PC-3 (cell line): ENCODE measurements around the gene IQGAP1. TPM values are rescaled to one million over a fixed set of nuclear protein-coding genes. Genes with fewer than 3 reads are reported as not detected.

ENCODE experiments used
- ATAC-seq: fragments of 200-7000 bp; cut with Tn5 transposase; 2 replicates; pipeline ENCODE4 v1.9.1; 2020; ENCODE audit warnings: mild to moderate bottlenecking, moderate library complexity
- BruUV-seq: library from RNA; stranded (reverse); fragments of 400-500 nt; replicated peaks from 2 replicates; lab custom pipeline; 2021; lab: Mats Ljungman, UMichigan
- CTCF ChIA-PET: fragments of 300-600 bp; sonication (Branson Sonifier 250); formaldehyde crosslinking; loops from one replicate; lab custom pipeline; 2022; ENCODE audit warnings: antibody characterized with exemption; lab: Charles Lee
- POLR2A ChIA-PET: fragments of 300-600 bp; sonication (Branson Sonifier 250); formaldehyde crosslinking; loops from one replicate; lab custom pipeline; 2022; ENCODE audit warnings: antibody characterized with exemption; ENCODE audit not compliant: unreplicated experiment; lab: Charles Lee
- DNase-seq: peaks from one replicate; pipeline ENCODE4 v3.0.0-alpha.2; 2015
- H2AFZ ChIP-seq: fragments of 300-600 bp; sonication (generic); 2 replicates; pipeline ENCODE4 v1.6.0; 2016; ENCODE audit warnings: antibody characterized with exemption, low read length
- H3F3A ChIP-seq: fragments of 300-600 bp; sonication (generic); one replicate; pipeline ENCODE4 v1.6.0; 2017; ENCODE audit warnings: antibody characterized with exemption, low read length, control low read depth, mild to moderate bottlenecking; ENCODE audit not compliant: unreplicated experiment
- H3K27ac ChIP-seq: fragments of 300-600 bp; sonication (generic); 2 replicates; pipeline ENCODE4 v1.5.1; 2016; ENCODE audit warnings: mild to moderate bottlenecking, low read length
- H3K27me3 ChIP-seq: fragments of 300-600 bp; sonication (generic); 2 replicates; pipeline ENCODE4 v1.6.1; 2016; ENCODE audit warnings: low read length, mixed read lengths
- H3K36me3 ChIP-seq: fragments of 300-600 bp; sonication (generic); 2 replicates; pipeline ENCODE4 v1.6.1; 2016; ENCODE audit warnings: low read depth, mixed run types, low read length, mixed read lengths
- H3K4me1 ChIP-seq: fragments of 300-600 bp; sonication (generic); 2 replicates; pipeline ENCODE4 v1.5.1; 2016; ENCODE audit warnings: low read length; ENCODE audit not compliant: insufficient read depth
- H3K4me2 ChIP-seq: fragments of 300-600 bp; sonication (generic); 2 replicates; pipeline ENCODE4 v1.6.0; 2016; ENCODE audit warnings: low read length
- H3K4me3 ChIP-seq: fragments of 300-600 bp; sonication (generic); 2 replicates; pipeline ENCODE4 v1.5.1; 2016; ENCODE audit warnings: mild to moderate bottlenecking, low read length, mixed read lengths
- H3K79me2 ChIP-seq: fragments of 300-600 bp; sonication (generic); 2 replicates; pipeline ENCODE4 v1.6.1; 2017; ENCODE audit warnings: low read length, mixed read lengths
- H3K9ac ChIP-seq: fragments of 300-600 bp; sonication (generic); 2 replicates; pipeline ENCODE4 v1.6.0; 2016; ENCODE audit warnings: mild to moderate bottlenecking, low read length
- H3K9me2 ChIP-seq: fragments of 300-600 bp; sonication (generic); replicated peaks from 2 replicates; pipeline ENCODE4 v1.6.1; 2016; ENCODE audit warnings: mixed run types, low read length, mixed read lengths
- H3K9me3 ChIP-seq: fragments of 300-600 bp; sonication (generic); 2 replicates; pipeline ENCODE4 v1.6.1; 2016; ENCODE audit warnings: low read length, mixed read lengths
- H4K20me1 ChIP-seq: fragments of 300-600 bp; sonication (generic); 2 replicates; pipeline ENCODE4 v1.6.1; 2016; ENCODE audit warnings: low read length, mixed read lengths
- EZH2 ChIP-seq: fragments of 300-600 bp; sonication (generic); IDR thresholded peaks from one replicate; pipeline ENCODE4 v1.6.1; 2017; ENCODE audit warnings: antibody characterized with exemption, mild to moderate bottlenecking, low read length; ENCODE audit not compliant: unreplicated experiment
- EZH2phosphoT487 ChIP-seq: fragments of 300-600 bp; sonication (generic); IDR thresholded peaks from 2 replicates; pipeline ENCODE4 v1.6.1; 2018; ENCODE audit warnings: mild to moderate bottlenecking, antibody characterized with exemption, low read length, borderline replicate concordance
- intact Hi-C: fragments of 100-400 bp; cut with micrococcal nuclease; formaldehyde crosslinking; loops from 2 replicates; pipeline ENCODE4 v1.9.0; 2023
- total RNA-seq: library from RNA; depleted of rRNA; stranded (reverse); fragments of >200 nt; gene quantifications from 2 replicates; pipeline ENCODE4 v1.2.3, GENCODE V29; 2014
- TF ChIP-seq, protein P1 (sequence below): fragments of 300-600 bp; sonication (generic); conservative IDR thresholded peaks from 2 replicates; pipeline ENCODE4 v1.5.1; 2017; ENCODE audit warnings: antibody characterized with exemption, low read depth, mild to moderate bottlenecking, low read length

The IQGAP1 gene
- total RNA-seq, 1 experiment from 2014 or later = 139 TPM

DNA sequence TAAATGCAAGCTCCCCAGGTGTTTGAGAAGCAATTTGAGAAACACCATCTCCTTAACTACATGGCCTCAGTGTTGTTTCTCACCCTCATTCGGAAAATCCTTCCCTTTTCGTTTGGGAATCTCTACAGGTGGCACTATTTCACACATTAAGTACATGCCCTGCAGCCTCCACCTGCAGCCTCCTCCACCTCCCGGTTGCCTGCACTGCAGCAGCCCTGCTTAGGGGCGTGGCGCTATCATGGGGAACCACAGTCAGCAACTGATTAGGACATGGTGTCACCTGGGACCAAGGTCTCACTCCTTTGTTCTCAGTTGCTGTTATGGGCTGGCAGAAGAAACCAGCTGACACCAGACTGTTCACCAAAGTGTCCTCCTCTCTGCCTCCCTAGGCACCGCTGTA, 47.7 kb upstream of the IQGAP1 start:
- CTCF ChIA-PET = no interaction called here
- Histone ChIP-seq H3K9me2 (no peaks in the 10 kb centered on the region), H3K79me2 (no peaks in the 10 kb centered on the region), H4K20me1 (no peaks in the 10 kb centered on the region), H3K4me2 (no peak overlapping the region), H3K36me3 (no peaks in the 10 kb centered on the region), H3K27ac (no peak overlapping the region), H3K4me1 (peaks cover 46% of the 10 kb centered on the region), H3K9ac (no peak overlapping the region), H3F3A (no peaks in the 10 kb centered on the region), H3K9me3 (no peaks in the 10 kb centered on the region), H3K4me3 (no peak overlapping the region), H2AFZ (no peak overlapping the region), H3K27me3 (no peaks in the 10 kb centered on the region)
- DNase-seq = peak; percentile 28
- POLR2A ChIA-PET = no interaction called here
- no peak for TF ChIP-seq EZH2phosphoT487
- TF ChIP-seq, protein P1, sequence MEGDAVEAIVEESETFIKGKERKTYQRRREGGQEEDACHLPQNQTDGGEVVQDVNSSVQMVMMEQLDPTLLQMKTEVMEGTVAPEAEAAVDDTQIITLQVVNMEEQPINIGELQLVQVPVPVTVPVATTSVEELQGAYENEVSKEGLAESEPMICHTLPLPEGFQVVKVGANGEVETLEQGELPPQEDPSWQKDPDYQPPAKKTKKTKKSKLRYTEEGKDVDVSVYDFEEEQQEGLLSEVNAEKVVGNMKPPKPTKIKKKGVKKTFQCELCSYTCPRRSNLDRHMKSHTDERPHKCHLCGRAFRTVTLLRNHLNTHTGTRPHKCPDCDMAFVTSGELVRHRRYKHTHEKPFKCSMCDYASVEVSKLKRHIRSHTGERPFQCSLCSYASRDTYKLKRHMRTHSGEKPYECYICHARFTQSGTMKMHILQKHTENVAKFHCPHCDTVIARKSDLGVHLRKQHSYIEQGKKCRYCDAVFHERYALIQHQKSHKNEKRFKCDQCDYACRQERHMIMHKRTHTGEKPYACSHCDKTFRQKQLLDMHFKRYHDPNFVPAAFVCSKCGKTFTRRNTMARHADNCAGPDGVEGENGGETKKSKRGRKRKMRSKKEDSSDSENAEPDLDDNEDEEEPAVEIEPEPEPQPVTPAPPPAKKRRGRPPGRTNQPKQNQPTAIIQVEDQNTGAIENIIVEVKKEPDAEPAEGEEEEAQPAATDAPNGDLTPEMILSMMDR = peak; percentile 24; the same call in 1 of the 2 replicates
- no peak for TF ChIP-seq EZH2
- intact Hi-C loops = no loop called here
- BruUV-seq = no TSS peak
- ATAC-seq = no peak

DNA sequence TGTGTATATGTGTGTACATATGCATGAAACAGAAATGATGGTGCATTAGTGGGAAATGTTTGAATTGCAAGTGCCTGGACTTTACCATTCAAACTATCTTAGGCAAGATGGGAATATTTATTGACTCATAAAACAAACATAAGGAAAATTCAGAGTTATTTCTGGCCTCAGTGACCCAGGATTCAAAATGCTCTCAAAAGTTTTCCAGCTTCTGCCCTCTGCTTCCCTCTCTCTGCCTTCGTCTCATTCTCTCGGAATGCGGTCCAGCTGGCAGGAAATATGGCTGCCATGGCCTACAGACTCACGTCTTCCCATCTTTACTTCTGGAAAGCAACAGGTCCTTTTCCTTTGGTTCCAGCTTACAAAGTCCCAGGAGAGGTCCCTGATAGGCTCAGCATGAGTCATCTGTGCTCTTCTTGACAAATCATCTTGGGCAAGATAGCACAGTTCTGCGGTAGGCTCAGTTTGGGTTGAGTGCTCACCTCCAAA, 44.7 kb upstream of the IQGAP1 start:
- BruUV-seq = no TSS peak
- H3K27me3 ChIP-seq = no peaks in the 10 kb centered on the region
- intact Hi-C loops = no loop called here
- H3F3A ChIP-seq = no peaks in the 10 kb centered on the region
- no peaks in the 10 kb centered on the region for H4K20me1 ChIP-seq
- no peaks in the 10 kb centered on the region for H3K9me3 ChIP-seq
- H3K4me1 ChIP-seq = peaks cover 25% of the 10 kb centered on the region
- no peak overlapping the region for H3K27ac ChIP-seq
- DNase-seq (peak; percentile 53), ATAC-seq (no peak)
- TF ChIP-seq, protein P1 = no peak
- TF ChIP-seq EZH2phosphoT487 = no peak
- no peak for TF ChIP-seq EZH2
- H3K79me2 ChIP-seq = no peaks in the 10 kb centered on the region
- no peak overlapping the region for H3K4me3 ChIP-seq
- H3K9me2 ChIP-seq = no peaks in the 10 kb centered on the region
- H3K4me2 ChIP-seq = no peak overlapping the region
- H2AFZ ChIP-seq = no peak overlapping the region
- H3K9ac ChIP-seq = no peak overlapping the region
- CTCF ChIA-PET = no interaction called here
- POLR2A ChIA-PET = no interaction called here
- H3K36me3 ChIP-seq = no peaks in the 10 kb centered on the region

DNA sequence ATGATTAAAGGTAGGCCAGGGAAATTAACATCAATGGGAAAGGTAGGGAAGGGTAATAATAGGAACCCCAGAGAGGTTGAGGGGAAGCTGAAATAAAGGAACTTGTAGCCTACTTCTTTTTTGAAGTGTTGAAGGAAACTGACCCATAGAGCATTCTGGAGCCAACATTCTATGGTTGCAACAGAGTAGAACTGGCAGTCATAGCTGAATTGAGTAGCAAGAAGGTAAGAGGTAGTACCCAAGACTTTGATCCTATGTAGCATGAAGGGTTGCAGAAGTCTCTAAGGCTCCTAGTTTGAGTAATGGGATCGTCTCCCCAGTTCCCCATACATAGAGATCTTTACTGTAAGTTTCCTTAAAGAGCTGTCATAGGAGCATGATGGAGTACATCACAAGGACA, 43.4 kb upstream of the IQGAP1 start:
- ATAC-seq (no peak), DNase-seq (no peak)
- BruUV-seq = no TSS peak
- intact Hi-C loops = no loop called here
- ChIA-PET POLR2A (no interaction called here), CTCF (no interaction called here)
- Histone ChIP-seq H3K9me3 (no peaks in the 10 kb centered on the region), H3K27ac (no peak overlapping the region), H3K9me2 (no peaks in the 10 kb centered on the region), H3K4me3 (no peak overlapping the region), H4K20me1 (no peaks in the 10 kb centered on the region), H3F3A (no peaks in the 10 kb centered on the region), H3K4me2 (no peak overlapping the region), H3K36me3 (no peaks in the 10 kb centered on the region), H3K79me2 (no peaks in the 10 kb centered on the region), H3K4me1 (peaks cover 15% of the 10 kb centered on the region), H3K27me3 (no peaks in the 10 kb centered on the region), H2AFZ (no peak overlapping the region), H3K9ac (no peak overlapping the region)
- TF ChIP-seq EZH2 (no peak), EZH2phosphoT487 (no peak)
- TF ChIP-seq, protein P1 = no peak
